Lower leg skin (tissue), 3 donors: ENCODE results near the gene FZD8.

Experiments
- CTCF ChIP-seq, 3 donors: fragments of 450-650 bp; IDR thresholded peaks; one replicate each; pipeline ENCODE4 v1.5.1; 2016; ENCODE audit warnings: antibody characterized with exemption in 3 of 3, mild to moderate bottlenecking in 3 of 3, moderate library complexity in 2 of 3
- POLR2A ChIP-seq, 2 donors: fragments of 450-650 bp; IDR thresholded peaks; one replicate each; pipeline ENCODE4 v1.6.1; 2016 to 2017; ENCODE audit warnings: antibody characterized with exemption in 2 of 2, mild to moderate bottlenecking in 1 of 2, moderate library complexity in 1 of 2

- no peak for TF ChIP-seq CTCF (IDR thresholded peaks at IDR 0.05)
- TF ChIP-seq POLR2A (IDR thresholded peaks at IDR 0.05) = no peak
These were observed 43.7 kb downstream of the FZD8 start for GRCh38 chr10:35598379-35598778.
